Activated CD4-positive, alpha-beta T cell treated with anti-CD3 and anti-CD28 coated beads for 36 hours (primary cell): Measurements from ENCODE around the gene OLR1. TPM values are rescaled to one million over a fixed set of nuclear protein-coding genes. Genes with fewer than 3 reads are reported as not detected.

Experiments
- ATAC-seq: fragments of 200-7000 bp; cut with Tn5 transposase; one replicate; pipeline ENCODE4 v1.10.0; 2021; ENCODE audit warnings: mild to moderate bottlenecking, moderate library complexity
- CTCF ChIA-PET: fragments of 350-600 bp; sonication (Branson Sonifier 250); formaldehyde crosslinking; loops from one replicate; lab custom pipeline; 2021; ENCODE audit warnings: antibody characterized with exemption; lab: Charles Lee
- POLR2A ChIA-PET: fragments of 350-600 bp; sonication (Branson Sonifier 250); formaldehyde crosslinking; loops from one replicate; lab custom pipeline; 2021; ENCODE audit warnings: antibody characterized with exemption, inconsistent platforms; lab: Charles Lee
- DNase-seq: peaks from one replicate; pipeline ENCODE4 v3.0.0-alpha.2; 2020
- H3K27ac Mint-ChIP-seq: one replicate; pipeline ENCODE4 v1.8.0; 2021; ENCODE audit warnings: mixed read lengths
- H3K27me3 Mint-ChIP-seq: one replicate; pipeline ENCODE4 v1.8.0; 2021; ENCODE audit warnings: mixed read lengths
- H3K36me3 Mint-ChIP-seq: one replicate; pipeline ENCODE4 v1.8.0; 2021; ENCODE audit warnings: low read depth, mixed read lengths
- H3K4me1 Mint-ChIP-seq: one replicate; pipeline ENCODE4 v1.8.0; 2021; ENCODE audit warnings: mixed read lengths
- H3K4me3 Mint-ChIP-seq: one replicate; pipeline ENCODE4 v1.8.0; 2021; ENCODE audit warnings: mild to moderate bottlenecking, moderate library complexity, mixed read lengths
- H3K9me3 Mint-ChIP-seq: one replicate; pipeline ENCODE4 v1.8.0; 2021; ENCODE audit warnings: low read depth, mixed read lengths
- intact Hi-C, 2 experiments: fragments of 100-400 bp; cut with DNase I in 1 of 2; cut with micrococcal nuclease in 1 of 2; formaldehyde crosslinking; loops; one replicate each; pipeline versions ENCODE4 v1.14.2 to v1.15.1; 2022 to 2024; cut with DNase I, micrococcal nuclease
- total RNA-seq, 2 experiments: library from RNA; stranded (reverse); gene quantifications; one replicate each; pipeline ENCODE4 v1.2.3, GENCODE V29; 2021

The OLR1 gene
- total RNA-seq, 2 experiments from 2014 or later: not detected

DNA sequence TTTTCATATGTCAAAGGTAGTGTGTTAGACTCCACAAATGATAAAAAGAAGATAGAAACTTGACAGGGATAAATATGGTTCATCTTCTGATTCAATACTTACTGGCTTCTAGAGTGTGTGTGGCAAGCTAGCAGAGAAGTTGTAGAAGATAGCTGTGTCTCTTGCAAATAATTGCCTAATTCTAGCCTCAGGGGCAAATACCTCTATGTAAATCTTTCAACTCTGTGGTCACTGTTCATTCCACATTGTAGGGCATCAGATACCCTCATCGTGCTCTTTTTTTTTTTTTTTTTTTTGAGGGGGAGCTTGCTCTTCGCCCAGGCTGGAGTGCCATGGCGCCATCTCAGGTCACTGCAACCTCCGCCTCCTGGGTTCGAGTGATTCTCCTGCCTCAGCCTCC lies 1.7 kb downstream of the OLR1 start:
- Mint-ChIP-seq H3K27me3 (peaks cover 12% of the 10 kb centered on the region), H3K27ac (no peak overlapping the region), H3K9me3 (no peaks in the 10 kb centered on the region), H3K36me3 (no peaks in the 10 kb centered on the region), H3K4me3 (no peak overlapping the region), H3K4me1 (no peaks in the 10 kb centered on the region)
- ChIA-PET CTCF (interaction anchor here (0.9 to 3.2 kb wide), 4 partner anchors 11 to 17 kb away, joined by 4 to 14 read pairs (median 6); no protein-coding TSS in a partner anchor), POLR2A (no interaction called here)
- intact Hi-C loops: no loop called here
- DNase-seq (no peak), ATAC-seq (no peak)

DNA sequence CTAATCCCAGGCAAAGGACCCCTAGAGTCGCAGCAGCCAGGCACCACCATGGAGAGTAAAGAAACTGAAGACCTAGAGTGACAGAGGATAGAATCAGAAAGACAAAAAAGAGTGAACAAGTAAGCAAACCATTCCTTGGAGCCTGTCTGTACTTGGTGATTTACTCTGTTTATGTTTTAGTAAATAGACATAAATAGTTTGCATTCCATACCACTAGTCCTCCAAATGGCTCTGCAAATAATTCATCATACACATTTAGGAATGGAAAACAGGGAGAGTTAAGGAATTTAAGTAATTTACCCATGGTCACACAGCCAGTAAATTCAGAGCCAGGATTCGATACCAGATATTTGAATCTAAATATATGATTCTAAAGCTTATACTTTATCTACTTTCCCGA lies 2.8 kb downstream of the OLR1 start:
- CTCF ChIA-PET: interaction anchor here (1.1 to 1.6 kb wide), 2 partner anchors 9 to 12 kb away, joined by 4 to 7 read pairs; no protein-coding TSS in a partner anchor
- H3K4me1 Mint-ChIP-seq: no peaks in the 10 kb centered on the region
- no peaks in the 10 kb centered on the region for H3K9me3 Mint-ChIP-seq
- H3K27ac Mint-ChIP-seq: no peak overlapping the region
- no peak for DNase-seq
- ATAC-seq: no peak
- H3K36me3 Mint-ChIP-seq: no peaks in the 10 kb centered on the region
- no peak overlapping the region for H3K4me3 Mint-ChIP-seq
- peaks cover 7% of the 10 kb centered on the region for H3K27me3 Mint-ChIP-seq
- intact Hi-C loops: no loop called here
- POLR2A ChIA-PET: no interaction called here

DNA sequence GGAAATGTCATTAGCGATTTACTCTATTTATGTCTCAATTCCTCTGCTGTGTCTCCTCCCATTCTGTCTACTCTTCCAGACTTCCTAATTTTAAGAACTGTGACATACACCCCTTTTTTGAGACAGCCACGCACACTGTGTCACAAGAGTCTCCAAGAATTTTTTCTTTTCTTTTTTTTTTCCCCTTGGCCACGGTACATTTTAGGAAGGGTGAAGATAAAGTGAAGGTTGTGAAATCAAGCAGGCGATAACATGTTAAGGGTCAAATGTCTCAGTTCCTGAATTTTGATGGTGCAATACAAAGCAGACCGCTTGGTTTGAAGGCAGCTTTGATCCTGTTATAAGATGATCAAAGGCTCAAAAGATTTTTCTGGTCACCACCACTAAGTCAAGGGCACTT lies 4.3 kb downstream of the OLR1 start:
- no peaks in the 10 kb centered on the region for H3K4me1 Mint-ChIP-seq
- ATAC-seq (no peak), DNase-seq (no peak)
- H3K27me3 Mint-ChIP-seq: peaks cover 6% of the 10 kb centered on the region
- no peaks in the 10 kb centered on the region for H3K9me3 Mint-ChIP-seq
- H3K4me3 Mint-ChIP-seq: no peak overlapping the region
- ChIA-PET POLR2A (no interaction called here), CTCF (interaction anchor here (0.9 kb wide), 1 partner anchor 14 kb away, joined by 3 read pairs; no protein-coding TSS in a partner anchor)
- H3K36me3 Mint-ChIP-seq: no peaks in the 10 kb centered on the region
- intact Hi-C loops: no loop called here
- H3K27ac Mint-ChIP-seq: no peak overlapping the region

DNA sequence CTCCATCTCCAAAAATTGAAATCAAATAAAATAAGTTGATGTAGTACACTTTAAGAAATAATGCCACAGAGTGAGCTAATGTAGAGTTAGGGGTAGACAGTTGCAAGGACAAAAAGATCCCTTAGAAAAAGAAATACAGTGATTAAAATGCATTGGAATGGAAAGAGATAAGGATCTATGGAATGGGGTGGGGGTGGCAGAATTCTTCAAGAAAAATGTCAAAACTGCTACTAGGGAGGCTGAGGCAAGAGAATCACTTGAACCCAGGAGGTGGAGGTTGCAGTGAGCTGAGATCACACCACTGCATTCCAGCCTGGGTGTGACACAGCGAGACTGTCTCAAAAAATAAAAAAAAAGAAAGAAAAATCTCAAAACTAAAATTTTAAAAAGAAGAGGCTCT lies 6.5 kb downstream of the OLR1 start:
- DNase-seq (no peak), ATAC-seq (no peak)
- Mint-ChIP-seq H3K27me3 (no peaks in the 10 kb centered on the region), H3K9me3 (no peaks in the 10 kb centered on the region), H3K36me3 (no peaks in the 10 kb centered on the region), H3K4me3 (no peak overlapping the region), H3K4me1 (no peaks in the 10 kb centered on the region), H3K27ac (no peak overlapping the region)
- POLR2A ChIA-PET: no interaction called here
- CTCF ChIA-PET: interaction anchor here (0.7 to 1.2 kb wide), 2 partner anchors 13 to 1306 kb away, joined by 5 read pairs; no protein-coding TSS in a partner anchor
- intact Hi-C loops: no loop called here

DNA sequence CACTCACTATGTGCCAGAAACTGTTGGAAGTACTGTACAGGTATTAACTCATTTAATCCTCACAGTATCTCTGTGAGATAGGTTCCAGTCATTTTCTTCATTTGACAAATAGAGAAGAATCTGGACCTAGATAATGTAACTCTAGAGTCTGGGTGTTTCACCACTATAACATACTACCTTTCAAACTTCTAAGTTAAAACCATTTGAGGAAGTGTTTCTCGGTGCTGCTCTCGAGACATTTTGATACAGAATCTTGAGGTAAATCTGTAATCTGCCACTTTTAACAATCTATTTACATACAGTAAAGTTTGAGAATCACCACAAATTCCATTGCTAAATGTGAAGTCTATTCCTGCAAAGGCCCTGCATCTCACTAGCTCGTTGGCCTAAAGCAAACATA lies 8.8 kb downstream of the OLR1 start:
- Mint-ChIP-seq H3K9me3 (no peaks in the 10 kb centered on the region), H3K36me3 (no peaks in the 10 kb centered on the region), H3K4me1 (no peaks in the 10 kb centered on the region), H3K27me3 (no peaks in the 10 kb centered on the region), H3K4me3 (no peak overlapping the region), H3K27ac (no peak overlapping the region)
- CTCF ChIA-PET: interaction anchor here (0.7 kb wide), 1 partner anchor 9 kb away, joined by 9 read pairs; no protein-coding TSS in a partner anchor
- POLR2A ChIA-PET: no interaction called here
- DNase-seq: no peak
- intact Hi-C loops: no loop called here
- ATAC-seq: no peak

DNA sequence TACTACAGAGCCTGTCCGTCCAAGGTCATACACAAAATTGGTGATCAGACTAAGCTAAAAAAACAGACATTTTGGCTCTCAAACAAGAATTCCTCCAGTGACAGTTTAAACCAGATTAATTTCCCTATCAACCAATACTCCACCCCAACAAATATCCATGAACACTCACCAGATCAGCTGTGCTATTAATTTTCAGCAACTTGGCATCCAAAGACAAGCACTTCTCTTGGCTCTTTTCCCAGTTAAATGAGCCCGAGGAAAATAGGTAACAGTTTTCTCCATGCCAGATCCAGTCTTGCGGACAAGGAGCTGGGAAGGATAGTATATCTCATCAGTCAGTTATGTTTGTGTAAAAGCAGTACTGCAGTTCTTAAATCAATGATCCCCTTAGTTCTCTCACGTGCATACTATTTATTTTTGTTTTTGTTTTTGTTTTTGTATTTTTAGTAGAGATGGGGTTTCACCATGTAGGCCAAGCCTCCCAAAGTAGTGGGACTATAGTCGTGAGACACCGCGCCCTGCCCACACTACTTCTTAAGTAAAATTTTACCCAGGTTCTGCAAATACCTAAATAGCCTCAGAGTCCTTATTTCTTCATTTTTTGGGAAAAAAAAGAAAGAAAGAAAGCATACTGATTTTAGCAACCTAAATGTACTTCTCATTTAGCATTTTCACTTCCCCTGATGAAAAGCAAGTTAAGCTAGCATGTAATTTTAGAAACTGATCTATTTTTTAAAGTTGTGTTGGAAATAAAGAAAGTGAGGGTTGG lies 11.1 kb downstream of the OLR1 start:
- Mint-ChIP-seq H3K27me3 (peaks cover 2% of the 10 kb centered on the region), H3K4me3 (no peak overlapping the region), H3K9me3 (no peaks in the 10 kb centered on the region), H3K4me1 (no peaks in the 10 kb centered on the region), H3K27ac (no peak overlapping the region), H3K36me3 (no peaks in the 10 kb centered on the region)
- intact Hi-C loops: no loop called here
- ATAC-seq (no peak), DNase-seq (no peak)
- ChIA-PET CTCF (interaction anchor here (0.6 to 0.9 kb wide), 2 partner anchors 17 to 593 kb away, joined by 3 to 4 read pairs; no protein-coding TSS in a partner anchor), POLR2A (no interaction called here)

DNA sequence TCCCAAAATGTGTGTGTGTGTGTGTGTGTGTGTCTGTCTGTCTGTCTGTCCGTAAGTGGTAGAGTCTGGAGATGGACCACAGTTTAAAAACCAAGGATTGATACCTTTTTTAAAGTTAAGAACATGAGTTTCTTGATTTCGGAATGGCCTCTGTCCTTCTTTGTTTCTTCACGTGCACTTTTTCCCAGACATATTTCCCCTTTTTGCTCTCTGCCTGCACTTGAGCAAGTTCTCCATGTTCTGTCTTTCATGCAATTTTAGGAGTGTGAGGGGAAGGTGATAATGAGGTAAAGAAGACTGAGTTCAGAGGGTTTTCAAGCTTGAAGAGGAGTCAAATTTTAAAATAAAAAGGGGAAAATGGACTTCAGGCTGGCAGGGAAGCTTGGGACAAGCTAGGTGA lies 12.7 kb downstream of the OLR1 start:
- no peaks in the 10 kb centered on the region for H3K9me3 Mint-ChIP-seq
- ChIA-PET POLR2A (no interaction called here), CTCF (interaction anchor here (0.9 to 1.7 kb wide), 5 partner anchors 9 to 345 kb away, joined by 3 to 7 read pairs (median 5); no protein-coding TSS in a partner anchor)
- H3K27ac Mint-ChIP-seq: no peak overlapping the region
- intact Hi-C loops: no loop called here
- no peak for ATAC-seq
- no peaks in the 10 kb centered on the region for H3K36me3 Mint-ChIP-seq
- no peaks in the 10 kb centered on the region for H3K4me1 Mint-ChIP-seq
- H3K4me3 Mint-ChIP-seq: no peak overlapping the region
- no peak for DNase-seq
- H3K27me3 Mint-ChIP-seq: peaks cover 2% of the 10 kb centered on the region

DNA sequence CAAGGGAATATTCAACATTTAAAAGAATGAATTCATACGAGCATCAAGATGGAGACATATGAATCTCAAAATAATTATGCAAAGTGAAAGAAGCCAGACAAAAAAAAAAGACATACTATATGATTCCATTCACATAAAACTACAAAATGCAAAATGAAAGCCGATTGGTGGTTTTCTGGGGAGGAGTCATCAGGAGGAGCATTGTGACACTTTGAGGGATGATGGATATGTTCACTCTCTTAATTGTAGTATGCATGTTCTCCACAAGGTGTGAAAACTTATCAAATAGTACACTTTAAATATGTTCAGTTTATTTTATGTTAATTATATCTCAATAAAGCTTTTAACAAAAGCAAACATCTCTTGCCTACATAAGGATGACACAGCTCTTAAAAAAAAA lies 13.5 kb downstream of the OLR1 start:
- Mint-ChIP-seq H3K36me3 (no peaks in the 10 kb centered on the region), H3K4me1 (peaks cover 7% of the 10 kb centered on the region), H3K4me3 (no peak overlapping the region), H3K27me3 (peaks cover 7% of the 10 kb centered on the region), H3K27ac (no peak overlapping the region), H3K9me3 (no peaks in the 10 kb centered on the region)
- no peak for ATAC-seq
- ChIA-PET CTCF (interaction anchor here (1.1 to 1.7 kb wide), 4 partner anchors 8 to 345 kb away, joined by 3 to 6 read pairs (median 4); no protein-coding TSS in a partner anchor), POLR2A (no interaction called here)
- DNase-seq: no peak
- intact Hi-C loops: no loop called here

DNA sequence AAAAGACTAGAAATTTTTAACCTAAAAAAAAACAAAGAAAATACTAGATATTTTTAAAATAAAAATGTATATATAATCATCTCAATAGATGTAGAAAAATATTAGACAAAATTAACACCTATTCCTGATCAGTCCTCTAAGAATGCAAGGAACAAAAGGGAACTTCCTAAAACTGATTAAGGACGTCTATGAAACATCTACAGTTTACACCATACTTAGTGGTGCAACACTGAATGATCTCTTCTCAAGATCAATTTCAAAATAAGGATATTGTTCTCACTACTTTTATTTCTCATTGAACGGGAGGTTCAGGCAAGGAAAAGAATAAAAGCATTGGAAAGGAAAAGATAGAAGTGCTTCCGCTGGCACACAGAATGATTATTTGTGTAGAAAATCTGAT lies 16.0 kb downstream of the OLR1 start:
- peaks cover 7% of the 10 kb centered on the region for H3K27me3 Mint-ChIP-seq
- DNase-seq (no peak), ATAC-seq (no peak)
- no peaks in the 10 kb centered on the region for H3K9me3 Mint-ChIP-seq
- ChIA-PET POLR2A (no interaction called here), CTCF (interaction anchor here (1.4 kb wide), 1 partner anchor 14 kb away, joined by 4 read pairs; no protein-coding TSS in a partner anchor)
- no peaks in the 10 kb centered on the region for H3K36me3 Mint-ChIP-seq
- intact Hi-C loops: no loop called here
- H3K27ac Mint-ChIP-seq: no peak overlapping the region
- peaks cover 9% of the 10 kb centered on the region for H3K4me1 Mint-ChIP-seq
- H3K4me3 Mint-ChIP-seq: no peak overlapping the region

DNA sequence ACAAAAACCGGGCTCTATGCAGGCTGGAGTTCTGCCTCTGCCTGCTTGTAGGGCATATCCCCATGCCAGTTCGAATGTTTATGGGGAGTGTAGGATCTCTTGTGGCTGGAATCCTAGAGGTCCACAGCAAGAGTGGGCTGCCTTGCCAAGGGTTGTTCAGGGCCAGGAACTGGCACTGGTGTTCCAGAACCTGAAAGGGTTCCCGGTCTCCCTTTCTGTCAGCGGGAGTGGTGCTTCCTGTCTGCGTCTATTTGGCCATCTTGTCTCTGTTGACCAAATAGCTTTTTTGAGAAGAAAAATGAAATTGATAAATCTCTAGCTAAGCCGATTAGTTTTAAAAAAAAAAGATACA lies 17.8 kb downstream of the OLR1 start:
- ChIA-PET POLR2A (no interaction called here), CTCF (interaction anchor here (0.8 to 1.3 kb wide), 8 partner anchors 8 to 54 kb away, joined by 3 to 9 read pairs (median 3); partner anchors contain the start of gene OLR1)
- Mint-ChIP-seq H3K4me1 (peaks cover 9% of the 10 kb centered on the region), H3K36me3 (no peaks in the 10 kb centered on the region), H3K27me3 (peaks cover 7% of the 10 kb centered on the region), H3K9me3 (no peaks in the 10 kb centered on the region), H3K27ac (no peak overlapping the region), H3K4me3 (peak overlapping the region; percentile 78)
- no peak for ATAC-seq
- DNase-seq: no peak
- intact Hi-C loops: loop anchor here (5.0 kb wide), 2 partner anchors 58 to 408 kb away; partner anchors contain the start of gene GABARAPL1 (in 1 of the 2)

DNA sequence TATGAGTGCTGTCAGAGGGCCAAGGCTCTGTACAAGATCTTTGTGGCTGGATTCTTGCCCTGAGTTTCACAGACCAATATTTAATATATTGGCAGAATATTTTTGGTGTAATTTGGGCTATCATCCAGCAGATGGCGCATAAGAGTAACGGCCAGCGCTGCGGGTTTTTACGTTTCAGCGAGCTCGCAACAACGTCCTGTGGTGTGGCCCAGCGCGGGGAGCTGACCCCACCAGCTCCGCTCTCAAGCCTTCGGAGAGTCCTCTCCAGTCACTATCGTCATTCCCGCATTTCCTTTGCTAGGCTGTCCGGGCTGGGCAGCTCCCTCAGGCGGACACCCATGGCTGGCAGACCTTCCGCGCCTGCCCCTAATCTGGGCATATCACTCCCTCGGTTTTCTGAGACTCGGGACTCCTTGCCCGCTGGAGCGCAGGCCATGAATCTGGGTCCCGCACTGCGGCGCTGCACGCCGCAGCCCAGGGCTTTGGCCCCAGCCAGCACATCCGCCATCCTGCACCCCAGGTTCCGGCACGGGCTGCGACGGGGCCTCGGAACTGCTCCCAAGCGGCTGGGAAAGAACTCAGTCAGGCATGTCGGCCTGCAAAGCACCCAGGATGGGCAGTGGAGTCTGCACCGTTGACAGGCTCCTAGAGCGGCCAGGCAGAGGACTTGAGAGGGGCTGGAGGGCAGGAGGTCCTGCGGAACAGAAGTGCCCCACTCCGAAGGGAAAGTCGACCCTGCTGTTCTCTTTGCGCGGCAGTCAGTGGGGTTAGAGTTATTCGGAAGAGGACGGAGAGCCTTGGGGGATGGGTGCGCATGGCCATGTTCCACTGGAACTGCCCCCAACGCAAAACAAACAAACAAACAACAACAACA lies 18.4 kb downstream of the OLR1 start:
- Mint-ChIP-seq H3K9me3 (no peaks in the 10 kb centered on the region), H3K4me3 (peak overlapping the region; percentile 78), H3K27me3 (peaks cover 7% of the 10 kb centered on the region), H3K36me3 (no peaks in the 10 kb centered on the region), H3K27ac (peak overlapping the region; percentile 47), H3K4me1 (peaks cover 9% of the 10 kb centered on the region)
- POLR2A ChIA-PET: no interaction called here
- CTCF ChIA-PET: interaction anchor here (0.6 to 2.0 kb wide), 34 partner anchors 9 to 822 kb away, joined by 3 to 20 read pairs (median 4); partner anchors contain the start of genes CLEC12B and OLR1
- ATAC-seq (peak; percentile 76), DNase-seq (peak; percentile 71)
- intact Hi-C loops: loop anchor here (1.0 to 5.0 kb wide), 4 partner anchors 37 to 409 kb away; partner anchors contain the start of gene GABARAPL1 (in 1 of the 2)
